GM12891 (cell line): ENCODE data around the gene ANKS1A.

ENCODE experiments used
- PAX5 ChIP-seq: IDR thresholded peaks from 2 replicates; pipeline ENCODE4 v1.6.1; 2011; ENCODE audit warnings: low read length, moderate library complexity, mild to moderate bottlenecking; ENCODE audit not compliant: insufficient read depth, severe bottlenecking
- POLR2A ChIP-seq: IDR thresholded peaks from 2 replicates; pipeline ENCODE4 v1.6.1; 2011; ENCODE audit warnings: low read depth, low read length, control low read depth
- POLR2AphosphoS5 ChIP-seq: IDR thresholded peaks from 2 replicates; pipeline ENCODE4 v1.6.1; 2011; ENCODE audit warnings: low read depth, low read length, control low read depth
- SPI1 ChIP-seq: IDR thresholded peaks from 2 replicates; pipeline ENCODE4 v1.6.1; 2011; ENCODE audit warnings: low read depth, low read length, control low read depth
- TAF1 ChIP-seq: IDR thresholded peaks from 2 replicates; pipeline ENCODE4 v1.6.1; 2011; ENCODE audit warnings: low read depth, low read length, control low read depth

DNA sequence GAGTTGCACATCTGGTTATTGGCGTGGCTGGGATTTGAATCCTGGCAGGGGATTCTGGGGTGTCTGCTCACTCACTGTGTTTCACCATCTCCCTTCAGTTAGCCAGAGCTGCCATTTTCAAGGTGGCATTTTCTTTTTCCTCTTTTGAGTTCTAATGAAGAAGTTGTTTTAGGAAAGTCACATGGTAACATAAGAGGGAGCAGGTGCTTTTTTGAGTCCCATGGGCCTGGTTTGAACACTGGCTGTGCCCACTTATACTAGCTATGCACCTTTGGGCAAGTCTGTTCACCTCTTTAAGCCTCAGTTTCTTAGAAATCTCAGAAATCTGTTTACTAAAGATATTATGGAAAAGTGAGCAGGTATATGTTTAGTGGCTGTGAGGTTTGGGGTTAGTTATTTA lies 39.6 kb downstream of the ANKS1A start:
- TF ChIP-seq PAX5 (no peak), POLR2A (no peak), POLR2AphosphoS5 (no peak), TAF1 (no peak), SPI1 (no peak)
